ENCODE measurements around the gene APOA5.
"Not testable (repeated sequence)": the region's sequence is repeated elsewhere in the genome, so short reads cannot be mapped to it uniquely, and the experiment has no call there.

APOA5 gene

DNA sequence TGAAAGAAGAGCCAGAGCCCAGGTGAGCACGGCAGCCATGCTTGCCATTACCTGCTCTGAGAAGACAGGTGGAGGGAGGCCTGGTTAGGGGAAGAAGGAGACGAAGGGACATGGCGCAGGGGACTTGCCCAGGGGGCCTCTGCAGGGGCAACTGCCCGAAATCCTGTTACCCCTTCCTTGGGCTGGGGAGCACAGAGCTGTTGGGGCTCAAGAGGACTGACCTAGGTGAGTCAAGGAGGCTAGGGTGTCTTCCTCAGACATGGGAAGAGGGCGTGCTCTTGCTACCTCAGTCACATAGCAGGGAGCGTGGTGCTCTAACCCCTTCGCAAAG, at the start of gene APOA5:
Gene APOA5 (minus strand): TSS at position 67 of the 331 bp plus-strand sequence. CDS start 19 bp downstream, at position 48.
- no peak for DNase-seq (ENCODE audit: low spot score)

DNA sequence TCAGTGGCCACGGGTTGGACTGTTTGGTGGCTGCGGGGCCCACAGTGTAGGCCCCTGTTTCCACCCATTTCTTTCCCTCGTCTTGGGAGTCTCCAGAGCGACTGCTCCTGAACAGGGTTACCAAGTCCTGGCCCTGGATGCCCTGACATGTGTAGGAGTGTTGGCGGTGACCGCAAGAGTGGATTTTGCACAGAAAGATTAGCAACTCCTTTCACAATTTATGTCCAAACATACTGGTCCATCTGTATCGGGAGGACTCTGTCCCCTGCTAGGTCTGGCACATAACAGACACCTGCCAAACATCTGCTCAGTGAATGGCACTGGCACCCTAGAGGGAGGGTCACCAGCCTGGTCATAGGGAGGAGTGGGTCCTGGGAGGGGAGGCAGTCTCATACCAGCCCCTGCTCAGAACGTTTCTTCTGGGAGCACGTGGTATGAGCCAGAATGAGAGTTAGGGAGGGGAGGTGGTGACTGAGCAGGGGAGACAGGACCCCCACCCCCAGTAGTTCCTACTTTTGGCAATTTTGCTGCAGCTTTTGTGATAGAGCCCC, 49.1 kb upstream of the APOA5 start:
- no peak for DNase-seq (ENCODE audit: low spot score)

GRCh38 chr11:116840224-116840745, 48.6 kb upstream of the APOA5 start:
- no peak for DNase-seq (ENCODE audit: low spot score)

GRCh38 chr11:116838321-116839084, 46.8 kb upstream of the APOA5 start:
- no peak for DNase-seq (ENCODE audit: low spot score)

DNA sequence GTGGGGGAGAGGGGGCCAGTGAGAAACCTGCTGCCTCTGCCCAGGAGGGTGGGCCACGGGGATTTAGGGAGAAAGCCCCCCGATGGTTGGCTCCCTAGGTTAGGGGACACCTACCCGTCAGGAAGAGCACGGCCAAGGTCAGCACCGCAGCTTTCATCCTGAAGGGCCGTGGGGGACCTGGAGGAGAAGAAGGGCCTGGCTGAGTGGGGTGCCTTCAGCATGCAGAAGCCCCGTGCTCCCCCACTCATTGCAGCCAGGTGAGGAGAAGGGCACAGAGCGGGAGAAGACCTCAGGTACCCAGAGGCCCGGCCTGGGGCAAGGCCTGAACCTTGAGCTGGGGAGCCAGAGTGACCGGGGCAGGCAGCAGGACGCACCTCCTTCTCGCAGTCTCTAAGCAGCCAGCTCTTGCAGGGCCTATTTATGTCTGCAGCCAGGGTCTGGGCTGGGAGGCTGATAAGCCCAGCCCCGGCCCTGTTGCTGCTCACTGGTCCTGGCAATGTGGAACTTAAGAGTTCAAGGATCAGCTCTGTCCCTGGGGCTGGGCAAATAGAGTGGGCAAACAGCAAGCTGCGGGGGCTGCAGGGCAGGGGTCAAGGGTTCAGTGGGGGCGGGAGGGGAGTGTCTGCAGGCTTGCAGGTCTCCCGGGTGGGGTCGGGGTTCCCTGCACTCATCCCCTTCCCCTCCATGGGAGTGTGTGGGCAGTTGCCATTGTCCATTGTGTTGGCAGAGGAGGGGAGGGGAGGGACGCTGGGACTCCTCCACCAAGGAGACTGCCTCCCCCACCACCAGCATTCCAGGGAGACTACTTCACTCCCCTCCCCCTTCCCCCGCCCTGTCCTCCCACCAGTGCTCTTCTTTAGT, 45.8 kb upstream of the APOA5 start, which contains the start of gene APOA1:
Gene APOA1 (minus strand): TSS at position 392 of the 861 bp plus-strand sequence. CDS start 235 bp downstream, at position 157.
- DNase-seq (ENCODE audit: low spot score), result no peak

DNA sequence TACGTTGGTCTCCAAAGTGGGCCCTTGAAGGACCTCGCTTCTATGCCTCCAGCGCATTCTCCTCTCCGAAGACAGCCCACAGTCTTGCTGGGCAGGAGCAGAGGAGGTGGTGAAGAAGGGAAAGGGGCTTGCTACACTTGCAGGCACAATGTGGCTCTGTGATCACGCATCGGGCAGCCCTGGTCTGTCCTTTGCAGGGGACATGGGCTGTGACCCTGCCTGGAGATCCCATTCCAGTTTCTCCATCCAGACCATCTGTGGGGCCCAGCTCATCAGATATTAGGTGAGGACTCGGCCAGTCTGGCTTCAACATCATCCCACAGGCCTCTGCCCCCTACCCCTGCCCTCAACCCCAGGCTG, 44.9 kb upstream of the APOA5 start:
- no peak for DNase-seq (ENCODE audit: low spot score)

- peak; percentile 89 for DNase-seq (ENCODE audit: low spot score)
Measured at GRCh38 chr11:116835791-116836631, 44.3 kb upstream of the APOA5 start.

- DNase-seq (ENCODE audit: low spot score), result peak; percentile 17
Measured at GRCh38 chr11:116835042-116835772, 43.5 kb upstream of the APOA5 start.

DNA sequence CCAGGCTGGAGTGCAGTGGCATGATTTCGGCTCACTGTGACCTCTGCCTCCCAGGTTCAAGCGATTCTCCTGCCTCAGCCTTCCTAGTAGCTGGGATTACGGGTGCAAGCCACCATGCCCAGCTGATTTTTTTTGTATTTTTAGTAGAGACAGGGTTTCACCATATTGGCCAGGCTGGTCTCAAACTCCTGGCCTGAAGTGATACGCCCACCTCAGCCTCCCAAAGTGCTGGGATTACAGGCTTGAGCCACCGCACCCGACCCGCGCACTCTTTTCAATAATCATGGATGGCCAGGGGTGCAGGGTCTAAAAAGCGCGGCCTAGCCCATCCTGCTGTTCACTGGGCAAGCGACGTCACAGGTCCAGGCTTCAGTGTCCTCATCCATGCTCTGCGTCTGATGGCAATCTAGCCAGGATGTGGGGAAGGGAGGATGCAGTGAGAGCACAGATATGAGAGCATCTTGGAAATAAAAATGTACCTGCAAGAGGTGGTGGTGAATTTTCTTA, 42.9 kb upstream of the APOA5 start:
- not testable (repeated sequence) for DNase-seq (ENCODE audit: low spot score)

DNA sequence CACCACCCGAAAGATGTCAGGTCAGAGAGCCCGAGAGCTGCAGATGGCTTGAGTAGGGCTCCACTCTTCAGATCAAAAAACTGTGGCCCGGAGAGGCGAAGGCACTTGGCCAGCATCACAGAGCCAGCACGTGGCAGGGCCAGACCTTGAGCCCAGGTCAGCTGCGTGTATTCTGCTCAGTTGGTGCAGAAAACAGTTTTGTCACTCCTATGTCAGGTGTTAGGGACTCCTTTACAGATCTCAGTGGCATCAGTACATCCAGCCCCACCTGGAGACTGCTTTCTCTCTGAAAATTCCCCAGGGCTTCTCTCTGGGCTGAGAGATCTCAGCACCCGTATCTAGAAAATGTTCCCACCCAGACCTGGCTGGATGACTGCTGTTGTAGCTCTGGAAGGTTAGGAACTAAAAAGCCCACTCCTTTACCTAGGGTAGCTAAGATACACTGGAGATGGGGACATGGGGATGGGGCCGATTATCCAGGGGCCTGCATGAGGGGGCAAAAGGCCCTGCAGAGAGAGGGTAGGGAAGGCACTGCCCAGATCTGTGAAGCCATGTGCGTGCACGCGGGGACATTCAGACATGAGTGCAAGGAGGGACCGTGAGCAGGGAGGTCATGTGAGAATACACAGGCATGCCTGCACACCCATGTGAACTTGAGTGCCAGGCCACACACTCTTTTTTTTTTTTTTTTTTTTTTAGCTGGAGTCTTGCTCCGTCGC, 42.3 kb upstream of the APOA5 start:
- no peak for DNase-seq (ENCODE audit: low spot score)

GRCh38 chr11:116833491-116833815, 41.8 kb upstream of the APOA5 start:
- no peak for DNase-seq (ENCODE audit: low spot score)

DNA sequence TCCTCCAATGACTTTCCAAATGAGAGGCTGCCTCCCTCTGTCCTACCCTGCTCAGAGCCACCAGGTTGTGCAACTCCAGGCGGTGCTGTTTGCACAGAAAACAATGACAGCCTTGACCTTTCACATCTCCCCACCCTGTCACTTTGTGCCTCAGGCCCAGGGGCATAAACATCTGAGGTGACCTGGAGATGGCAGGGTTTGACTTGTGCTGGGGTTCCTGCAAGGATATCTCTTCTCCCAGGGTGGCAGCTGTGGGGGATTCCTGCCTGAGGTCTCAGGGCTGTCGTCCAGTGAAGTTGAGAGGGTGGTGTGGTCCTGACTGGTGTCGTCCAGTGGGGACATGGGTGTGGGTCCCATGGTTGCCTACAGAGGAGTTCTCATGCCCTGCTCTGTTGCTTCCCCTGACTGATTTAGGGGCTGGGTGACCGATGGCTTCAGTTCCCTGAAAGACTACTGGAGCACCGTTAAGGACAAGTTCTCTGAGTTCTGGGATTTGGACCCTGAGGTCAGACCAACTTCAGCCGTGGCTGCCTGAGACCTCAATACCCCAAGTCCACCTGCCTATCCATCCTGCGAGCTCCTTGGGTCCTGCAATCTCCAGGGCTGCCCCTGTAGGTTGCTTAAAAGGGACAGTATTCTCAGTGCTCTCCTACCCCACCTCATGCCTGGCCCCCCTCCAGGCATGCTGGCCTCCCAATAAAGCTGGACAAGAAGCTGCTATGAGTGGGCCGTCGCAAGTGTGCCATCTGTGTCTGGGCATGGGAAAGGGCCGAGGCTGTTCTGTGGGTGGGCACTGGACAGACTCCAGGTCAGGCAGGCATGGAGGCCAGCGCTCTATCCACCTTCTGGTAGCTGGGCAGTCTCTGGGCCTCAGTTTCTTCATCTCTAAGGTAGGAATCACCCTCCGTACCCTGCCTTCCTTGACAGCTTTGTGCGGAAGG, 40.9 kb upstream of the APOA5 start:
- DNase-seq (ENCODE audit: low spot score), result no peak

GRCh38 chr11:116831790-116832349, 40.2 kb upstream of the APOA5 start:
- DNase-seq (ENCODE audit: low spot score), result no peak

DNA sequence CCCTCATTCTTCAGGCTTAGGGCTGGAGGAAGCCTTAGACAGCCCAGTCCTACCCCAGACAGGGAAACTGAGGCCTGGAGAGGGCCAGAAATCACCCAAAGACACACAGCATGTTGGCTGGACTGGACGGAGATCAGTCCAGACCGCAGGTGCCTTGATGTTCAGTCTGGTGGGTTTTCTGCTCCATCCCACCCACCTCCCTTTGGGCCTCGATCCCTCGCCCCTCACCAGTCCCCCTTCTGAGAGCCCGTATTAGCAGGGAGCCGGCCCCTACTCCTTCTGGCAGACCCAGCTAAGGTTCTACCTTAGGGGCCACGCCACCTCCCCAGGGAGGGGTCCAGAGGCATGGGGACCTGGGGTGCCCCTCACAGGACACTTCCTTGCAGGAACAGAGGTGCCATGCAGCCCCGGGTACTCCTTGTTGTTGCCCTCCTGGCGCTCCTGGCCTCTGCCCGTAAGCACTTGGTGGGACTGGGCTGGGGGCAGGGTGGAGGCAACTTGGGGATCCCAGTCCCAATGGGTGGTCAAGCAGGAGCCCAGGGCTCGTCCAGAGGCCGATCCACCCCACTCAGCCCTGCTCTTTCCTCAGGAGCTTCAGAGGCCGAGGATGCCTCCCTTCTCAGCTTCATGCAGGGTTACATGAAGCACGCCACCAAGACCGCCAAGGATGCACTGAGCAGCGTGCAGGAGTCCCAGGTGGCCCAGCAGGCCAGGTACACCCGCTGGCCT, 38.7 kb upstream of the APOA5 start:
- no peak for DNase-seq (ENCODE audit: low spot score)

DNA sequence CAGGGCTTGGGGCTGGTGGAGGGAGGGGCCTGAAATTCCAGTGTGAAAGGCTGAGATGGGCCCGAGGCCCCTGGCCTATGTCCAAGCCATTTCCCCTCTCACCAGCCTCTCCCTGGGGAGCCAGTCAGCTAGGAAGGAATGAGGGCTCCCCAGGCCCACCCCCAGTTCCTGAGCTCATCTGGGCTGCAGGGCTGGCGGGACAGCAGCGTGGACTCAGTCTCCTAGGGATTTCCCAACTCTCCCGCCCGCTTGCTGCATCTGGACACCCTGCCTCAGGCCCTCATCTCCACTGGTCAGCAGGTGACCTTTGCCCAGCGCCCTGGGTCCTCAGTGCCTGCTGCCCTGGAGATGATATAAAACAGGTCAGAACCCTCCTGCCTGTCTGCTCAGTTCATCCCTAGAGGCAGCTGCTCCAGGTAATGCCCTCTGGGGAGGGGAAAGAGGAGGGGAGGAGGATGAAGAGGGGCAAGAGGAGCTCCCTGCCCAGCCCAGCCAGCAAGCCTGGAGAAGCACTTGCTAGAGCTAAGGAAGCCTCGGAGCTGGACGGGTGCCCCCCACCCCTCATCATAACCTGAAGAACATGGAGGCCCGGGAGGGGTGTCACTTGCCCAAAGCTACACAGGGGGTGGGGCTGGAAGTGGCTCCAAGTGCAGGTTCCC, 38.0 kb upstream of the APOA5 start, which contains the start of gene APOC3:
Gene APOC3 (plus strand): TSS at position 383 of the 659 bp plus-strand sequence. CDS start 676 bp downstream, outside the sequence.
- DNase-seq (ENCODE audit: low spot score), result no peak

- no peak for DNase-seq (ENCODE audit: low spot score)
Measured at GRCh38 chr11:116828632-116829524, 37.2 kb upstream of the APOA5 start.
